CD4-positive, alpha-beta T cell treated with Interleukin-17A for 1 hour (primary cell): ENCODE results near the gene CIROP.

Source experiments
- DNase-seq: peaks from one replicate; pipeline ENCODE4 v3.0.0-alpha.2; 2020

The CIROP gene, protein sequence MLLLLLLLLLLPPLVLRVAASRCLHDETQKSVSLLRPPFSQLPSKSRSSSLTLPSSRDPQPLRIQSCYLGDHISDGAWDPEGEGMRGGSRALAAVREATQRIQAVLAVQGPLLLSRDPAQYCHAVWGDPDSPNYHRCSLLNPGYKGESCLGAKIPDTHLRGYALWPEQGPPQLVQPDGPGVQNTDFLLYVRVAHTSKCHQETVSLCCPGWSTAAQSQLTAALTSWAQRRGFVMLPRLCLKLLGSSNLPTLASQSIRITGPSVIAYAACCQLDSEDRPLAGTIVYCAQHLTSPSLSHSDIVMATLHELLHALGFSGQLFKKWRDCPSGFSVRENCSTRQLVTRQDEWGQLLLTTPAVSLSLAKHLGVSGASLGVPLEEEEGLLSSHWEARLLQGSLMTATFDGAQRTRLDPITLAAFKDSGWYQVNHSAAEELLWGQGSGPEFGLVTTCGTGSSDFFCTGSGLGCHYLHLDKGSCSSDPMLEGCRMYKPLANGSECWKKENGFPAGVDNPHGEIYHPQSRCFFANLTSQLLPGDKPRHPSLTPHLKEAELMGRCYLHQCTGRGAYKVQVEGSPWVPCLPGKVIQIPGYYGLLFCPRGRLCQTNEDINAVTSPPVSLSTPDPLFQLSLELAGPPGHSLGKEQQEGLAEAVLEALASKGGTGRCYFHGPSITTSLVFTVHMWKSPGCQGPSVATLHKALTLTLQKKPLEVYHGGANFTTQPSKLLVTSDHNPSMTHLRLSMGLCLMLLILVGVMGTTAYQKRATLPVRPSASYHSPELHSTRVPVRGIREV

DNA sequence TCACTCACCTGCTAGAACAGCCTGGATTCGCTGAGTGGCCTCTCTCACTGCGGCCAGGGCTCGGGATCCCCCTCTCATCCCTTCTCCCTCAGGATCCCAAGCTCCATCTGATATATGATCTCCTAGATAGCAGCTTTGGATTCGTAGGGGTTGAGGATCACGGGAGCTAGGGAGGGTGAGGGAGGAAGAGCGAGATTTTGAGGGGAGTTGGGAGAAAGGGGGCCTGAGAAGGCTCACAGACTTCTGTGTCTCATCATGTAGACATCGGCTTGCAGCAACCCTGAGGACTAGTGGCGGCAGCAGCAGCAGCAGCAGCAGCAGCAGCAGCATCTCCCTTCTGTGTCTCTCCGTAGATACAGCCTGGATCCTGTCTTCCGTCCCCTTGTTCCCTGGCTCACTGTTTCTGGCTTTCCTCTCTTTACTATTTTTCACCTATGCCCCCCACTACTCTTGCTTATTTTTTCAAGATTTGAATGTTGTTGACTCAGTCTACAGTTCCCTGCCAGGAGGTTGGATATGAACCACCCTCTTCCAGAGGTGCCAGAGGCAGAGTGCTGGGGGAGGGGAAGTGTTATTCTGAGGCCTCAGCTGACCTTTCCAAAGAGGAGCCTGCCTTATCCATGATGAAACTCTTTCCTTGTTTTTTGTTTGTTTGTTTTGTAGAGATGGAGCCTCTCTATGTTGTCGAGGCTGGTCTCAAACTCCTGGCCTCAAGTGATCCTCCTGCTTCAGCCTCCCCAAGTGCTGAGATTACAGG is at the start of gene CIROP:
Gene CIROP, minus strand, starts transcription at position 399 of the 757 bp plus-strand sequence. Its CDS starts 69 bp downstream, at position 330.
- DNase-seq: no peak

DNA sequence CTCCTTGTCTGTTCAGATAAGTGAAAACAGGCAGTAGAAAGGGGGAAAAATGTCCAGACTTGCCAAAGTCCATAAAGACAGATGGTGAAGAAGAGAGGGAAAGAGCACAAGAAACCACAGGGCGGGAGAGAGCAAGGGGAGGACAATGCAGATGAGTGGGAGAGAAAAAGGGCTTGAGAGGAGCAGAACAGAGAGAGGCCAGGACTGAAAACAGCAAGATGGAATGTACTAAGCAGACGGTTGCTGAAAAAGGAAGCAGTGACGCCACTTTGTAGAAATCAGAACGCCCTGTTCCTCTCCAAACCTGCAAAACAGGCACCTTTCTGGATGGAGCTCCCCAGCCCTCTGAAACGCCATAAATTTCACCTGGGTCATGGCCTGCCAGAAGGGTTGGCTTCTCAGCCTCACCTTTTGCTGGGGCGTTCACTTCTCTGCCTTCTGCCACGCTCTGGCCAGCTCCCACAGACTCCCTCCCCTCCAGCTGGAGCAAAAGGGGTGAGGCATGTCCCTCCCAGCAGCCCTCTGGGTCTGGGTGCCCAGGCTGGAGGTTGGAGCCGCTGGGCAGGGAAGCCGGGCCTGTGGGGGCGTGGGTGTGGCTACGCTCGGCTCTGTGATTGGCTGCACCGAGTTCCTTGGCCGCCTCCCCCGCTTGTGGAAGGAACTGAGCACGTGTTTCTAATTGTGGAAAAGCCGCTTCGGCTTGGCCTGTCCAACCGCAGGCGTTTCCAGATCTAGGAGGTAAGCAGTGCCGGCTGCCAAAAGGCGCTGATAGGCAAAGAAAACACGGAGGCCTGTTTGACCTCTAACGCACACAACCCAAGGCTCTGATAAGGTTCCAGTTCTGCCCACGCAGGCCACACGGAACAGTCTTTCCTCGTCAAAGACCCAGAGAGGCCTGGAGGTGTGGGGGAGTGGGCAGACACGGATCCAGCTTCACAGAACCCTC is 49.3 kb upstream of the CIROP start:
- no peak for DNase-seq

DNA sequence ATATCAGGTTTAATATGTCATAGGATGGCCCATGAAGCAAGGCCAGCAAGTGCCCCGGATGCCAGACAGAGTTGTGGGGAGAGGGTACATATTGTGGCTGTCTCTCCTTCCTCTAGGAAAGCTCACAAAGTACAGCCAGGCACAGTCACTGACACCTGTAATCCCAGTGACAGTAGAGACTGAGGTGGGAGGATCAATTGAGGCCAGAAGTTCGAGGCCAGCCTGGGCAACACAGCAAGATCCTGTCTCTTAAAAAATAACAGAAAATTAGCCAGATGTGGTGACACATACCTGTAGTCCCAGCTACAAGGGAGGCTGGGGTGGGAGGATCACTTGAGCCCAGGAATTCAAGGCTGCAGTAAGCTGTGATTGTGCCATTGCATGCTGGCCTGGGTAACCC is 46.6 kb upstream of the CIROP start:
- DNase-seq: no peak

DNA sequence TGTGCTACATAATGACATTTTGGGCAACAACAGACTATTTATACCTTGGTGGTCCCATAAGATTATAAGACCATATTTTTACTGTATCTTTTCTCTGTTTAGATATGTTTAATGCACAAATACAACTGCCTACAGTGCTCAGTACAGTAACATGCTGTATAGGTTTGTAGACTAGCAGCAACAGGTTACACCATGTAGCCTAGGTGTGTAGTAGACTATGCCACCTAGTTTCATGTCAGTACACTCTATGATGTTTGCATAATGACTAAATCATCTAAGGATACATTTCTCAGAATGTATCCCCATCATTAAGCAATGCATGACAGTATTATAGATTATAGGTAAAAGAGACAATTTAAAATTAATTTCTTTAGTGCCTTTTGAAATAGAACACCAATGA is 45.0 kb upstream of the CIROP start:
- DNase-seq: no peak

DNA sequence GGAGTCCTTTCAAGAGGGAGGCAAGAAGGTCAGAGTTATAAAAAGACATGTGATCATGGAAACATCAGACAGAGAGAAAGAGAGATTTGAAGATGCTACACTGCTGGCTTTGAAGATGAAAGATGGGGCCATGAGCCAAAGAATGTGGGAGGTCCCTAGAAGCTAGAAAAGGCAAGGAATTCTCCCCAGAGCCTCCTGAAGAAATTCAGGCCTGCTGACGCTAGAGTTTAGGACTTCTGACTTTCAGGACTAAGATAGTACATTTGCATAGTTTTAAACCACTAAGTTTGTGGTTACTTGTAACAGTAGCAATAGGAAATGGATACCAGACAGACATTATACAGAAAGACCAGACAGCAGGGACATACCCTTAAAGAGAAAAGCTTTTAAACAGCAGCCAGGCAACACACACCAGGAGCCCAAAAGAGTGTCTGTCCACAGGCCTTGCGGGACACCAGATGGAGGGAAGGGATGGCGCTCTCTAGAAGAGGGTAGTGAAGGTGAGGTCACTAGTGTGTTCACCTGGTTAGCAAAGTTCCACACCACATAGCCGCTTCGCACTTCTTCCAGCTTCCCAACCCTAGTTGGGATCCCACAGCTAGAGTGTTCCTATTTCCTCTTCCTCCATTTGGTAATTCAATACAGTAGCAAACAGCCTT is 43.9 kb upstream of the CIROP start:
- no peak for DNase-seq

DNA sequence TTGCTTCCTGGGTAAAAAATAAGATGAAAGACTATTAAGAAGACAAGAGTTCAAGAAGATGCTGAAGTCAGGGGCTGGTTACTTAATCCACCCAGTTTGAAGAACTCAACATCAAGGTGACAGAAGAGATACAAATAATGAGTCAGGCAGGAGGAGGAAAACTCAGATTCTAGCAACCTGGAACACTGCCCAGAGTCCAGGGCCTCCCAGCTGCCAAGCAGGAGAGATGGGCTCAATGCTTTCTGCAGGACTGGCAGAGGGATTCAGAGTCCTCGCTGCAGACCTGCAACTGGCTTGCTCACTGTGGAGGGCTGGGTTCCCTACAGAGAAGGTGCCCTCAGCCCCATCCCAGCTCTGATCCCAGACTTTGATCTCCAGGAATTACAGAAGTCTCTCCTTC is 42.9 kb upstream of the CIROP start:
- DNase-seq: no peak

DNA sequence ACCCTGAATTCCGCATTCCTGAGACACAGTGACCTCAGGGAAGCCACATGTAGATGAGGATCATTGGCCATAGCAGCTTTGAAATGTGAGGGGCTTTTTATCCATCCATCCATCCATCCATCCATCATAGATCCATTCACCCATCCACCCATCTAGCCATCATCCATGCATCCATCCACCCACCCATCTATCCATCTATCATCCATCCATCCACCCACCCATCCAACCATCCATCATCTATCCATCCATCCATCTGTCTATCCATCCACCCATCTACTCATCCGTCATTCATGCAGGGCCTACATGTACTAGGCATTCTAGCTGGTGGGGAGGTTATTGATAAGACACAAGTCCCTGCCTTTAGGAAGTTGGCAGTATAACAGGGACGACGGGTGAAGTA is 42.2 kb upstream of the CIROP start:
- no peak for DNase-seq

DNA sequence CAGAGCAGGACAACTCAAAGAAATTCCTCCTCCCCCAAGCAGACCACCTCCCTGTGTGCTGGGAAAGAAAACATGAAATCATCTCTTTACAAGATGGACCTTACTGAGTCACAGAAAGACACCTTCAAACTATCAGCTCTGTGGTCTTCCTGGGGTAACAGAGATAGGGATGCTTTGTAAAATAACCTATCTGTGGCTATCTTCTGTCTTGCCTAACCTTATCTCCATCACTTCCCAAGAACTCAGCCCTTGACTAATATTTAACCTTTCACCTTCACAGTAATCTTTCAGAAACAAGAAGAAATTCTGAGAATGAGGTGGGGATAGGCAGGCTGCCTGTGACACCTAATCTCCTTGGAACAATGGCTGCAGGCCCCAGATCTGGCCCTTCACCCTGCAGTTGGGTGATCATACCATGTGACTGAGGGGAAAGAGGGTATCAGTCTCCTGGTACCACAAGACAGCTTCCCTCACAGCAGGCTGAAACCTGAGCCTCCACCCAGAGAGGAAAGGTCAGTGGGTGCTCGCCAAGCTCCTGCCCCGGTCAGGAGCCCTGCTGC is 41.6 kb upstream of the CIROP start:
- no peak for DNase-seq

DNA sequence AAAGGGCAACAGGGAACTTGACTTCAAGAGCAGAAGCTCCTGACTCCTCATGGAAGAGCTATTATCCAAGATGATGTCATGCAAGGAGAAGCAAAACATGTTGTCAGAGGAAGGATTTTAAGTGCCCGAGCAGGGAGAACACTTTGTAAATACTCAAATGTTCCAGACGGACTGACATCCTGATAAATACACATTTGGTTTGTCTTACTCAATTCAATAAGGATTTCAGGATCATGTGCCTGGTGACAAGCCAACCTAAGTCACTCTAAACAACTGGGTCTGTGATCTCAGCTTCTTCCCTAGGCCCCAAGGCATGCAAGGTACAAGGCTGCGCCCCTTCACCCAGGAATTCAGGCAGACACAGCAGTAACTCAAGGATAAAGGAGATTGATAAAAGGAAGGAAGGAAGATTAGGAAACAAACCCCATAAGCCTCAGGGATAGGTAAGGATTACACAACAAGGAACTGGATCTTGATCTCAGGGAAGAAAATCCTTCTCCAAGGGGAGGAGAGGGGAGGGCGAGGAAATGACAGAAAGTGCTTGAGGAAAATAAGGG is 41.1 kb upstream of the CIROP start:
- DNase-seq: no peak

DNA sequence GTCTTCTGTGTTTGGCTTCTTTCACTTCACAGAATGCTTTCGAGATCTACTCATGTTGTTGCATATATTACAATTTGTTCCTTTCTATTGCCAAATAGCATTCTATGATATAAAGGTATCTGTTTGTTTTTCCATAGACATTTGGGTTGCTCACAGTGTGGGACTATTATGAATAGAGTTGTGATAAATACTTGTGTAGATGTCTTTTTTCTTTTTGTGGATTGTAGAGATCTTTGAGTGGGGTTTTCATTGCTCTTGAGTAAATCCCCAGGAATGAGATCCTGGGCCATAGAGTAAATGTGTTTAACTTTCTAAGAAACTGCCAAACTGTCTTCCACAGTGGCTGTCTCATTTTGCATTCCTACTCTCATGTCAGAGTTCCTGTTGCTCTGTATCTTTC is 39.1 kb upstream of the CIROP start:
- no peak for DNase-seq

DNA sequence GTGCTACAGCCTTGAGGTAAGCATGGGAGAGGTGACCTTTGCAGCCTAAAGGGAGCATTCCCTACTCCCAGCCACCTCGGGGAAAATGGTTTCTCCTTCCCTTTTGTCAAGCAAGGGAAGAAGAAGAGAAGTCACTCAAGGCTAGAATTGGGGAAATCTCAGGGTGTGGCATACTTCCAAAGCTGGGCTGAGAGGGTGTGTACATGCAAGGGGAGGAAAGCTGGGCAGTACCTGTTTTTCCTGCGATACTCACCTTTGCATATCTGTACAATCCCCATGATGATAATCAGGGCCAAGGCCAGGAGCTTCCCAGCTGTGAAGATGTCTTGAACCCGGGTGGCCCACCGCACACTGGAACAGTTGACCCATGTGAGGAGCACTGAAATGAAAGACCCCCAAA is 38.0 kb upstream of the CIROP start:
- no peak for DNase-seq

DNA sequence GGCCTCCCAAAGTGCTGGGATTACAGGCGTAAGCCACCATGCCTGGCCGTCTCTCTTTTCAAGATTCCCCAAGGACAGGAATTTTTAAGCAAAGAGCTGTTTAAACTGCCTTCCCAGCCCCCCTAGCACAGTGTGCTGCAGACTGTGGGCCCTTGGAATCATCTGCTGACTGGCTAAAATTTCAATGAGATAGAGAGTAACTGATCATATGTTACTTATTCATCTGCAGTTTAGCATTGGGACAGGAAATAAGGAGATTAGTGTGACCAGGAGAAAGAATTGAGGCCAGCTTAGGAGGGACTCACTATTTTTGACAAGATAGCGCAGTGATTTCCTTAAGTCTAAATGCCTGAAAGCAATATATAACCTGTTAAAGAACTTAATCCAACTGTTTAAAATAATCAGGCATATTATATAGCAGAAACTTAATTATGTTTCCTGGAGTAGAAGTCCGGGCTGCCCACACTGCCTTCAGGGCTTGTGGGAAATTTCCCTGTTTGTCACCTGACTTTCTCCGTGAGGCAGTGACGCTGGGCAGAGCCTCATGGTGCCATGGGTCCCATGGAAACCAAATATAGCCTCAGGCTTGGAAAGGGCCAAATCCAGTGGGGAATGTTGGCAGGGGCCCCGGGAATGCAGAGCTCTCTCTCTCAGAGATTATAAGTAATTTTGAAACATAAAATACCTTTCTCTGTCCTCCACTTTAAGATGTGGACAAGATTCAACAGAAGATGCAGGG is 37.1 kb upstream of the CIROP start:
- DNase-seq: no peak

DNA sequence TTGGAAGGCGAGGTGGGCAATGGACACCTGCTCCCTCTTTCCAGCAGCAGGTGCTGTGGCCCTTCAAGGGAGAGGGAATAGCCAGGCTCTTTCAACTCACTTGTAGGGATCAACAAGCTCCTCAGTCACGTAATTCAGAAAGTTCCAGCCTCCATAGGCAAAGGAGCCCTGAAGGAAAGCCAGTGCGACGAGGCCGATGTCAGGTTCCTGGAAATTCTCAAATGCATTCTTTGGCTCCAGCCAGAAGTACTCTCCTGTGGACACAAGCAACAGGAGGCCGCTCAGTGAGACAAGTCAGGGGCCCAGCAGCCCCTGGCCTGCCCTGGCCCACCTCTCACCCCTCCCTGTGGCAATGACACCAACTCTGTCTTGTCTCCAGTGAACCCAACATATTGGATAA is 35.6 kb upstream of the CIROP start:
- no peak for DNase-seq

DNA sequence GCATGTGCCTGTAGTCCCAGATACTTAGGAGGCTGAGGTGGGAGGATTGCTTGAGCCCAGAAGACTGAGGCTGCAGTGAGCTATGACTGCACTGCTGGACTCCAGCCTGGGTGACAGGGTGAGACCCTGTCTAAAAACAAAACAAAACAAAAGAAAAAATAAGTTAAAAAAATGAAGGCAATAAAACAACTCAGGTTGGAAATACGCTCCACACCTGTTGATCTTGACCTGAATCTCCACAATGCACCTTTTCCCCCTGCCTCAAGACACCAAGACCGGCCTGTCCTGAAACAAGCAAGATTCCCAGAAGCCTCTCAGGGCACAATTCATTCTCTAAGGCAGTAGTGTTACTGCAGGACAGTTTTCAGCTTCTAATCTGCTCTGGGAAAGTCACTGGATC is 35.1 kb upstream of the CIROP start:
- DNase-seq: no peak

DNA sequence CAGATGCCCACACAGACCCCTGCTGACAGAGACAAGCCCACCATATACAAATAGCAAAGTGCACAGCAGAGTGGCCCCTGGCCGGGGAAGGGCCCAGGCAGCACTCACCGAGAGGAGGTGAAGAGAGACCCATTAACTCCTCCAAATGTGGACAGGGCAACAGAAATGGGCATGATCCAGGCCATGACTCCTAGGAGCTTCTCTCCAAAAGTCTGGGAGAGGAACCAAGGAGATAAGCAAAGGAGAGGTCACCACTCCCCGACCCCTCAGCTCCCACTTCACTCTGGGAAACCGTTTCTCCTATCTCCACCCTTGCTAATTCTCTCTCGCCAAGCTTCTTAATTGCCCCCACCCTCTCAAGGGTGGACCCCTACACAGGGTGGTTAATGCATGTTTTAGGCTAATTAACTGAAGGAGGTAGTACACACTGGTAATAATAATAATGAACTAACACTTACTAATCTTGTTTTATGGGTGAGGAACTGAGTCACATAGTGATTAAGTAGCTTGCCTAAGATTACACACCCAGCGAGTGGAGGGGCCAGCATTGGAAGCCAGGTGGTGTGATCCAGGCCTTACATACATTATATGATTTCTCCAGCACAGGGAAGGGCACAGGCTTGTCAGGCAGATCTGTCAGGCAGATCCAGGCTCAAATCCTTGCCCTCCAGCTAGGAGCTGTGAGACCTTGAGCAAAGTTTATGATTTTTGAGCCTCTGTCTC is 33.2 kb upstream of the CIROP start:
- no peak for DNase-seq

DNA sequence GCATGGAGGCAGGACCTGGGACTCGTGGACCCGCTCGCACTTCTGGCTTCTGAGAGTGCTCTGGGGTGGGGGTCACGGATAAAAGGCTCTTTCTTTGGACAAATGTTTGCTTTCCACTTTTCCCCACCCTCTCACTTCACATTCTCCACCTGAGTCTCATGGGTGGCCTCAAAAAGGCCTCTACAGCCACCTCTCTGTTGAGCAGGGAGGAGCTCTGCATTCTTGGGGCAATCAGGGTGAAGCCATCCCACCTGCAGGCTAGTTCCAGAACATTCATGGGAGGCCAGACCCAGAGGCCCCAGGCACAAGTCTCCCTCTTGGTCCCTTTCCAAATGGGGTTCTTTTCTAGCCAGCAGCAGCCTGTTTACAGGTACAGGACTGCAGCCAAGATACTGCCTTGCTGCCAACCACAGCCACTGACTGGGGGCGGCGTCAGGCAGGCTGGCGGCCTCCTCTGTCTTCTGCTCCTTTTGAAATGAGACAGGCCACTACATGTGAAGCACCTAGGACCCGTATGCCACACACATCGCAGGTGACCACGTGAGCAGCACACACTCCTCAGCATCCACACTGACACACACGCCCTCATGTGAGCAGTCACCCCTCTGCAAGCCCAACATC is 32.5 kb upstream of the CIROP start:
- no peak for DNase-seq

DNA sequence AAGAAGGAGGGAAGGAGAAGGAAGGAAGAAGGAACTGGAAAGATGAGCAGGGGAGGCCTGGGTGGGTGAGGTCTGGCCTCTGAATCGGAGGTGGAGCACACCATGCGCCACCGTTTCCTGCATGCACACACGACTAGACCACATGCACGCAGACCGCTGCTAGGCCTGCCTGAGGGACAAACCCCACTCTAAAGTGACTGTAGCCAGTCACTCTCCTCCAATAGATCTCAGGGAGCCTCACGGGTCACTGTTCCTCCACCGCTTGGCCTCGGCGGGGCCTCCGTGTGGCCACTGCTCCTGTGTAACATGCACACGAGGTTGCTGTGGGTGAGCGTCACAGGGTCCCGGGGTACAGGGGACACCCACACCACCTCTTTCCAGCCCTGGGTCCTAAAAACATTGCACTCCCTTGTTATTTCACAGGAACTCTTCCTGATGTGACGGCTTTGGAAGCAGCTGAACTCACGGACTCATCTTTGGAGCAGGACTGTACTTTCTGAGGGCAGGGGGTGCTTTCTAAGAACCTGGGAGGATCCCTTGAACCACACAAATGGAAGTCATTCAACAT is 31.9 kb upstream of the CIROP start:
- no peak for DNase-seq

DNA sequence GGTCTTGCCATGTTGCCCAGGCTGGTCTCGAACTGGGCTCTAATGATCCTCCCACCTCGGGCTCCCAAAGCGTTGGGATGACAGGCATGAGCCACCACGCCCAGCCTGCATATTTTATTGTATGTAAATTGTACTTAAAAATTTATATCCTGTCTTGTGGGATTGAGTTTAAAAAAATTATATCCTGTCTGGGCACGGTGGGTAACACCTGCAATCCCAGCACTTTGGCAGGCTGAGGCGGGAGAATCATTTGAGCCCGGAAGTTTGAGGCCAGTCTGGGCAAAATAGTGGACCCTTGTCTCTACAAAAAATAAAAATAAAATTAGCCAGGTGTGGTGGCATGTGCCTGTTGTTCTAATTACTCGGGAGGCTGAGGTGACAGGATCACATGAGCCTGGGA is 28.2 kb upstream of the CIROP start:
- no peak for DNase-seq

DNA sequence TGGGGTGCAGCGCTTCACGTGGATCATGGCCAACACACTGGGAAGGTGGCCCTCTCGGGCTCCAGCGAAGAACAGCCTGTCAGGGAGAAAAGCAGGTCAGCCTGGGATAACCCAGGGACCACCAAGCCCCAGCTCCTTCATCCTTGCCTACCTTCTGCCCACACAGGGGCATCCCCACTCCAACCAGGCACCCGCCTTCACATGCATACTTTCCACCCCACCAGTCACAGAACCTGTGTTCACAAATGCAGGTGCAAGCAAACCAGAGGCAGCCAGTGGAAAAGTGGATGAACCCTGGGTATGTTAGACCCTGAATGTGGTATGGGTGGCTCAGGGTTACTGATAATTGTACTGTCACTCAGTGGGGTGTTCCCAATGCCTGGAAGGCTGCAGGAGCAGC is 26.7 kb upstream of the CIROP start:
- DNase-seq: no peak
